Peyer's patch (tissue), 4 donors: ENCODE measurements around the gene CRNN.

ENCODE experiments used
- POLR2A ChIP-seq, 2 donors: fragments of 450-650 bp; IDR thresholded peaks; one replicate each; pipeline ENCODE4 v1.5.1; 2017; ENCODE audit warnings: antibody characterized with exemption in 2 of 2, mild to moderate bottlenecking in 2 of 2, moderate library complexity in 2 of 2
- TF ChIP-seq, protein P1 (sequence below), 6 experiments: fragments of 450-650 bp in 4 of 6; fragments of 200-600 bp in 2 of 6; sonication (generic) in 1 of 6; IDR thresholded peaks; one replicate each; pipeline ENCODE4 v1.5.1; 2017 to 2019; ENCODE audit warnings: antibody characterized with exemption in 6 of 6, mild to moderate bottlenecking in 3 of 6, moderate library complexity in 1 of 6

- TF ChIP-seq, protein P1, sequence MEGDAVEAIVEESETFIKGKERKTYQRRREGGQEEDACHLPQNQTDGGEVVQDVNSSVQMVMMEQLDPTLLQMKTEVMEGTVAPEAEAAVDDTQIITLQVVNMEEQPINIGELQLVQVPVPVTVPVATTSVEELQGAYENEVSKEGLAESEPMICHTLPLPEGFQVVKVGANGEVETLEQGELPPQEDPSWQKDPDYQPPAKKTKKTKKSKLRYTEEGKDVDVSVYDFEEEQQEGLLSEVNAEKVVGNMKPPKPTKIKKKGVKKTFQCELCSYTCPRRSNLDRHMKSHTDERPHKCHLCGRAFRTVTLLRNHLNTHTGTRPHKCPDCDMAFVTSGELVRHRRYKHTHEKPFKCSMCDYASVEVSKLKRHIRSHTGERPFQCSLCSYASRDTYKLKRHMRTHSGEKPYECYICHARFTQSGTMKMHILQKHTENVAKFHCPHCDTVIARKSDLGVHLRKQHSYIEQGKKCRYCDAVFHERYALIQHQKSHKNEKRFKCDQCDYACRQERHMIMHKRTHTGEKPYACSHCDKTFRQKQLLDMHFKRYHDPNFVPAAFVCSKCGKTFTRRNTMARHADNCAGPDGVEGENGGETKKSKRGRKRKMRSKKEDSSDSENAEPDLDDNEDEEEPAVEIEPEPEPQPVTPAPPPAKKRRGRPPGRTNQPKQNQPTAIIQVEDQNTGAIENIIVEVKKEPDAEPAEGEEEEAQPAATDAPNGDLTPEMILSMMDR (IDR thresholded peaks at IDR 0.05), result peak; percentile 75 to 90 (median 87)
- no peak for TF ChIP-seq POLR2A (IDR thresholded peaks at IDR 0.05)
Observed at GRCh38 chr1:152458384-152459185, 44.5 kb upstream of the CRNN start.
